Inflammatory macrophage treated with lipopolysaccharide for 4 hours (primary cell): ENCODE results near the gene GPLD1.

Source experiments
- DNase-seq: peaks from one replicate; pipeline ENCODE4 v3.0.0-alpha.2; 2020

Gene GPLD1

GRCh38 chr6:24378473-24379097, 110.8 kb downstream of the GPLD1 start:
- no peak for DNase-seq
